CD4-positive, alpha-beta T cell (primary cell): ENCODE results near the gene TEX22. TPM values are rescaled to one million over a fixed set of nuclear protein-coding genes. Genes with fewer than 3 reads are reported as not detected.

ENCODE experiments used
- ATAC-seq: fragments of 200-7000 bp; cut with Tn5 transposase; one replicate; pipeline ENCODE4 v1.10.0; 2022; ENCODE audit warnings: mild to moderate bottlenecking; ENCODE audit not compliant: poor library complexity
- CTCF ChIA-PET: fragments of 350-600 bp; sonication (Branson Sonifier 250); formaldehyde crosslinking; loops from one replicate; lab custom pipeline; 2021; ENCODE audit warnings: antibody characterized with exemption, inconsistent platforms; lab: Charles Lee
- POLR2A ChIA-PET: fragments of 350-600 bp; sonication (Branson Sonifier 250); formaldehyde crosslinking; loops from one replicate; lab custom pipeline; 2021; ENCODE audit warnings: antibody characterized with exemption, inconsistent platforms; lab: Charles Lee
- DNase-seq, 14 experiments: peaks; one replicate each; pipeline ENCODE4 v3.0.0-alpha.2; 2013 to 2020; ENCODE audit warnings: mixed read lengths in 2 of 14
- H3K27ac ChIP-seq, 2 donors: one replicate each; pipeline versions ENCODE4 v1.5.1 to v1.7.0; 2013; ENCODE audit warnings: low read length in 2 of 2, low read depth in 1 of 2, mild to moderate bottlenecking in 1 of 2
- H3K27me3 ChIP-seq, 2 experiments: 1 replicate in 1 of 2; 2 replicates in 1 of 2; pipeline versions ENCODE4 v1.6.1 to v1.7.0; 2013; ENCODE audit warnings: low read length in 2 of 2, control low read depth in 1 of 2, mild to moderate bottlenecking in 1 of 2, moderate library complexity in 1 of 2; ENCODE audit not compliant: insufficient read depth in 2 of 2, control insufficient read depth in 1 of 2
- H3K36me3 ChIP-seq: one replicate; pipeline ENCODE4 v1.6.1; 2013; ENCODE audit warnings: low read length, control low read depth; ENCODE audit not compliant: insufficient read depth
- H3K4me1 ChIP-seq: one replicate; pipeline ENCODE4 v1.6.1; 2013; ENCODE audit warnings: low read length, control low read depth; ENCODE audit not compliant: insufficient read depth
- H3K4me3 ChIP-seq: one replicate; pipeline ENCODE4 v1.5.1; 2013; ENCODE audit warnings: mild to moderate bottlenecking, low read length, moderate library complexity
- H3K9me3 ChIP-seq, 2 experiments: 1 replicate in 1 of 2; 2 replicates in 1 of 2; pipeline versions ENCODE4 v1.6.1 to v1.7.0; 2013; ENCODE audit warnings: low read length in 2 of 2, mild to moderate bottlenecking in 2 of 2, control low read depth in 1 of 2, moderate library complexity in 1 of 2; ENCODE audit not compliant: control insufficient read depth in 1 of 2, insufficient read depth in 1 of 2
- H3K27ac Mint-ChIP-seq: one replicate; pipeline ENCODE4 v1.8.0; 2020; ENCODE audit warnings: mixed read lengths
- H3K27me3 Mint-ChIP-seq: one replicate; pipeline ENCODE4 v1.8.0; 2021; ENCODE audit warnings: mixed read lengths
- H3K36me3 Mint-ChIP-seq: one replicate; pipeline ENCODE4 v1.8.0; 2021; ENCODE audit warnings: low read depth, mixed read lengths
- H3K4me1 Mint-ChIP-seq: one replicate; pipeline ENCODE4 v1.8.0; 2021; ENCODE audit warnings: low read depth, mixed read lengths
- H3K4me3 Mint-ChIP-seq: one replicate; pipeline ENCODE4 v1.8.0; 2020; ENCODE audit warnings: mild to moderate bottlenecking, mixed read lengths
- H3K9me3 Mint-ChIP-seq: one replicate; pipeline ENCODE4 v1.8.0; 2020; ENCODE audit warnings: mixed read lengths
- CTCF ChIP-seq: fragments of 200-600 bp; IDR thresholded peaks from one replicate; pipeline ENCODE4 v1.8.0; 2022; ENCODE audit warnings: antibody characterized with exemption, mild to moderate bottlenecking
- intact Hi-C, 2 experiments: fragments of 100-400 bp; cut with DNase I in 1 of 2; cut with micrococcal nuclease in 1 of 2; formaldehyde crosslinking; loops; one replicate each; pipeline versions ENCODE4 v1.15.1 to v1.9.0; 2023 to 2025; cut with DNase I, micrococcal nuclease
- total RNA-seq, 174 experiments: library from RNA in 2 of 174; stranded (reverse) in 2 of 174; gene quantifications; one replicate each; pipeline ENCODE4 v1.2.3 and lab custom pipeline; 2021 to 2026

Gene TEX22
- total RNA-seq, 2 experiments from 2014 or later: 1.3 to 2.8 TPM

GRCh38 chr14:105414456-105415371, 16.4 kb downstream of the TEX22 start:
- H3K9me3 Mint-ChIP-seq: no peaks in the 10 kb centered on the region
- ATAC-seq: peak; percentile 83
- H3K36me3 Mint-ChIP-seq: no peaks in the 10 kb centered on the region
- peaks cover 11% of the 10 kb centered on the region for H3K27me3 Mint-ChIP-seq
- H3K27ac ChIP-seq: no peak overlapping the region
- no peaks in the 10 kb centered on the region for H3K36me3 ChIP-seq
- peak in 13 of 14 experiments; percentile 22 to 83 (median 50) for DNase-seq
- H3K27ac Mint-ChIP-seq: no peak overlapping the region
- TF ChIP-seq CTCF: peak; percentile 82
- H3K4me1 Mint-ChIP-seq: peaks cover 23% of the 10 kb centered on the region
- H3K27me3 ChIP-seq: peaks cover 23 to 30% of the 10 kb centered on the region in 2 experiments
- POLR2A ChIA-PET: no interaction called here
- intact Hi-C loops: loop anchor here in 1 of 2 experiments (1.0 kb wide), 2 partner anchors 16 to 77 kb away; partner anchors contain the start of genes TEDC1 and TEX22
- peaks cover 0 to 8% of the 10 kb centered on the region in 2 experiments for H3K9me3 ChIP-seq
- peaks cover 36% of the 10 kb centered on the region for H3K4me1 ChIP-seq
- CTCF ChIA-PET: interaction anchor here (1.0 to 1.4 kb wide), 3 partner anchors 67 to 76 kb away, joined by 4 to 5 read pairs (median 4); no protein-coding TSS in a partner anchor
- peak overlapping the region; percentile 83 for H3K4me3 Mint-ChIP-seq
- H3K4me3 ChIP-seq: peak overlapping the region; percentile 30

- Histone ChIP-seq H3K4me1 (peaks cover 39% of the 10 kb centered on the region), H3K9me3 (peaks cover 0 to 8% of the 10 kb centered on the region in 2 experiments), H3K4me3 (peak overlapping the region; percentile 30), H3K36me3 (no peaks in the 10 kb centered on the region), H3K27me3 (peaks cover 19 to 29% of the 10 kb centered on the region in 2 experiments), H3K27ac (no peak overlapping the region)
- Mint-ChIP-seq H3K27ac (no peak overlapping the region), H3K36me3 (no peaks in the 10 kb centered on the region), H3K4me1 (peaks cover 25% of the 10 kb centered on the region), H3K27me3 (peaks cover 11% of the 10 kb centered on the region), H3K4me3 (peak overlapping the region; percentile 83), H3K9me3 (no peaks in the 10 kb centered on the region)
- DNase-seq (peak in 1 of 14 experiments; percentile 8), ATAC-seq (no peak)
- POLR2A ChIA-PET: no interaction called here
- no peak for TF ChIP-seq CTCF
- intact Hi-C loops: loop anchor here in 1 of 2 experiments (1.0 kb wide), 2 partner anchors 17 to 76 kb away; partner anchors contain the start of genes TEDC1 and TEX22
- CTCF ChIA-PET: interaction anchor here (1.0 to 1.6 kb wide), 3 partner anchors 33 to 75 kb away, joined by 4 to 5 read pairs (median 4); no protein-coding TSS in a partner anchor
Observed at GRCh38 chr14:105415481-105416428, 17.4 kb downstream of the TEX22 start.

- H3K27ac ChIP-seq: no peak overlapping the region
- no peak overlapping the region for H3K4me3 ChIP-seq
- ChIA-PET CTCF (interaction anchor here (0.6 to 1.6 kb wide), 4 partner anchors 32 to 73 kb away, joined by 3 to 4 read pairs (median 4); no protein-coding TSS in a partner anchor), POLR2A (no interaction called here)
- H3K27me3 ChIP-seq: peaks cover 14 to 22% of the 10 kb centered on the region in 2 experiments
- peaks cover 42% of the 10 kb centered on the region for H3K4me1 ChIP-seq
- Mint-ChIP-seq H3K27me3 (peaks cover 11% of the 10 kb centered on the region), H3K4me1 (peaks cover 31% of the 10 kb centered on the region), H3K9me3 (no peaks in the 10 kb centered on the region), H3K27ac (no peak overlapping the region), H3K36me3 (no peaks in the 10 kb centered on the region), H3K4me3 (peak overlapping the region; percentile 83)
- no peaks in the 10 kb centered on the region for H3K36me3 ChIP-seq
- TF ChIP-seq CTCF: no peak
- ATAC-seq (no peak), DNase-seq (no peak)
- intact Hi-C loops: no loop called here
- peaks cover 0 to 7% of the 10 kb centered on the region in 2 experiments for H3K9me3 ChIP-seq
Observed at GRCh38 chr14:105416671-105417070, 18.3 kb downstream of the TEX22 start.
